ENCODE data around the gene CISH. TPM values are rescaled to one million over a fixed set of nuclear protein-coding genes. Genes with fewer than 3 reads are reported as not detected.

Gene CISH
- total and polyA plus RNA-seq, 10 of the 15 experiments (the other 5 are each of a cell fraction or from before 2014, with no cell fraction given) = 0.21 to 4.4 (median 1.8) TPM

GRCh38 chr3:50606596-50606995 is 5.0 kb downstream of the CISH start (continued):
- no peak for TF ChIP-seq TCF3 (IDR thresholded peaks at IDR 0.05; ENCODE audit: borderline replicate concordance, insufficient read depth, low read depth, low read length)
- TF ChIP-seq ZSCAN29 (IDR thresholded peaks at IDR 0.05) = no peak
- no peak for TF ChIP-seq BCL11A (IDR thresholded peaks at IDR 0.05; ENCODE audit: low read depth, low read length)

GRCh38 chr3:50605901-50606326 is 5.7 kb downstream of the CISH start:
- H3K9me3 ChIP-seq (replicated peaks; ENCODE audit: control insufficient read depth, insufficient read depth, low read length) = no peaks in the 10 kb centered on the region
- FAIRE-seq = no peak
- CTCF ChIA-PET = no interaction called here

More at GRCh38 chr3:50605901-50606326, 5.7 kb downstream of the CISH start:
- Histone ChIP-seq H3K4me3 (no peak overlapping the region), H3K79me2 (ENCODE audit: control insufficient read depth, insufficient read depth, low read length) (no peaks in the 10 kb centered on the region), H2AFZ (ENCODE audit: control insufficient read depth, low read depth, low read length) (no peak overlapping the region), H3K4me1 (ENCODE audit: control insufficient read depth, insufficient read depth, low read length) (peaks cover 22% of the 10 kb centered on the region), H3K4me2 (ENCODE audit: control insufficient read depth, insufficient read depth) (no peak overlapping the region), H3K27ac (ENCODE audit: control insufficient read depth, insufficient read depth) (no peak overlapping the region), H3K36me3 (ENCODE audit: control insufficient read depth in 2 of 2, insufficient read depth in 2 of 2, low read length in 1 of 2) (no peaks in the 10 kb centered on the region), H4K20me1 (ENCODE audit: control insufficient read depth, insufficient read depth) (no peaks in the 10 kb centered on the region), H3K9ac (ENCODE audit: control insufficient read depth, insufficient read depth, low read length) (no peak overlapping the region), H3K27me3 (replicated peaks in 1 of 2; ENCODE audit: control insufficient read depth in 2 of 2, insufficient read depth in 2 of 2, low read length in 1 of 2) (no peaks in the 10 kb centered on the region)
- intact Hi-C loops (cut with micrococcal nuclease; ENCODE audit: unreplicated experiment) (no loop called here), in situ Hi-C loops (cut with MboI) (loop anchor here (25.0 kb wide), 1 partner anchor 1081 kb away; no protein-coding TSS in a partner anchor)
- ChIA-PET POLR2A (no interaction called here), SMC1A (ENCODE audit: uncharacterized antibody, unreplicated experiment) (no interaction called here), RAD21 (ENCODE audit: unreplicated experiment) (interaction anchor here (1.7 kb wide), 1 partner anchor 17 kb away, joined by 4 read pairs; no protein-coding TSS in a partner anchor)
- ATAC-seq (no peak), DNase-seq (ENCODE audit: low read depth, low spot score) (no peak)
- TF ChIP-seq BHLHE40 (IDR thresholded peaks at IDR 0.05; ENCODE audit: borderline replicate concordance in 1 of 2, low read depth in 2 of 2, low read length in 1 of 2) = peak in 1 of 2 experiments; percentile 32; a peak in 1 of 4 replicates
- TF ChIP-seq NR2C2 (IDR thresholded peaks at IDR 0.05; ENCODE audit: borderline replicate concordance, control insufficient read depth, insufficient read length, low read depth) = no peak
- BruUV-seq (replicated peaks) = no TSS peak
- 64% methylated on average over 5 of the region's 5 CpGs for WGBS (ENCODE audit: insufficient coverage, insufficient replicate concordance, low lambda C conversion rate, missing lambda C conversion rate)

Measured in GM12878 (cell line).